GM04503 (cell line): ENCODE data around the gene RABL2B.

Experiments
- DNase-seq: peaks from one replicate; pipeline ENCODE4 v3.0.0-alpha.2; 2012; ENCODE audit warnings: low read depth

The RABL2B gene

GRCh38 chr22:50722716-50723428, 60.6 kb downstream of the RABL2B start:
- DNase-seq, result no peak

DNA sequence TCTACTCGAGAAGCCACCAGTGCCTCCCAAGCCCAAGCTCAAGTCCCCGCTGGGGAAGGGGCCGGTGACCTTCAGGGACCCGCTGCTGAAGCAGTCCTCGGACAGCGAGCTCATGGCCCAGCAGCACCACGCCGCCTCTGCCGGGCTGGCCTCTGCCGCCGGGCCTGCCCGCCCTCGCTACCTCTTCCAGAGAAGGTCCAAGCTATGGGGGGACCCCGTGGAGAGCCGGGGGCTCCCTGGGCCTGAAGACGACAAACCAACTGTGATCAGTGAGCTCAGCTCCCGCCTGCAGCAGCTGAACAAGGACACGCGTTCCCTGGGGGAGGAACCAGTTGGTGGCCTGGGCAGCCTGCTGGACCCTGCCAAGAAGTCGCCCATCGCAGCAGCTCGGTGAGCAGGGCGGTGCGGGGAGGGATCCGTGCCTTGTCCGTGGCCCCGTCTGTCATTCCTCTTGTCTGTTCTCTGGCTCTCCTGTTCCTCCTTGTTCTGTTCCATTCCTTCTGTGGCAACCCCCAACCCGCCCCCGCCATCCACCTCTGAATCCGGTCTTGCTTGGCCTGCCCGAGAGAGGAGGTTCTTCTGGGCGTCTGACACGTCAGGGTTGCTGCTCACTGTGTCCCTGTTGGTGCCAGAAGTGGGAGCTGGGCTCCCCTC, 61.3 kb downstream of the RABL2B start:
- DNase-seq, result no peak

DNA sequence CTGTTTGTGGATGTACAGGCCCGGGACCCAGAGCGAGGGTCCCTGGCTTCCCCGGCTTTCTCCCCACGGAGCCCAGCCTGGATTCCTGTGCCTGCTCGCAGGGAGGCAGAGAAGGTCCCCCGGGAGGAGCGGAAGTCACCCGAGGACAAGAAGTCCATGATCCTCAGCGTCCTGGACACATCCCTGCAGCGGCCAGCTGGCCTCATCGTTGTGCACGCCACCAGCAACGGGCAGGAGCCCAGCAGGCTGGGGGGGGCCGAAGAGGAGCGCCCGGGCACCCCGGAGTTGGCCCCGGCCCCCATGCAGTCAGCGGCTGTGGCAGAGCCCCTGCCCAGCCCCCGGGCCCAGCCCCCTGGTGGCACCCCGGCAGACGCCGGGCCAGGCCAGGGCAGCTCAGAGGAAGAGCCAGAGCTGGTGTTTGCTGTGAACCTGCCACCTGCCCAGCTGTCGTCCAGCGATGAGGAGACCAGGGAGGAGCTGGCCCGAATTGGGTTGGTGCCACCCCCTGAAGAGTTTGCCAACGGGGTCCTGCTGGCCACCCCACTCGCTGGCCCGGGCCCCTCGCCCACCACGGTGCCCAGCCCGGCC, 62.1 kb downstream of the RABL2B start:
- no peak for DNase-seq

DNA sequence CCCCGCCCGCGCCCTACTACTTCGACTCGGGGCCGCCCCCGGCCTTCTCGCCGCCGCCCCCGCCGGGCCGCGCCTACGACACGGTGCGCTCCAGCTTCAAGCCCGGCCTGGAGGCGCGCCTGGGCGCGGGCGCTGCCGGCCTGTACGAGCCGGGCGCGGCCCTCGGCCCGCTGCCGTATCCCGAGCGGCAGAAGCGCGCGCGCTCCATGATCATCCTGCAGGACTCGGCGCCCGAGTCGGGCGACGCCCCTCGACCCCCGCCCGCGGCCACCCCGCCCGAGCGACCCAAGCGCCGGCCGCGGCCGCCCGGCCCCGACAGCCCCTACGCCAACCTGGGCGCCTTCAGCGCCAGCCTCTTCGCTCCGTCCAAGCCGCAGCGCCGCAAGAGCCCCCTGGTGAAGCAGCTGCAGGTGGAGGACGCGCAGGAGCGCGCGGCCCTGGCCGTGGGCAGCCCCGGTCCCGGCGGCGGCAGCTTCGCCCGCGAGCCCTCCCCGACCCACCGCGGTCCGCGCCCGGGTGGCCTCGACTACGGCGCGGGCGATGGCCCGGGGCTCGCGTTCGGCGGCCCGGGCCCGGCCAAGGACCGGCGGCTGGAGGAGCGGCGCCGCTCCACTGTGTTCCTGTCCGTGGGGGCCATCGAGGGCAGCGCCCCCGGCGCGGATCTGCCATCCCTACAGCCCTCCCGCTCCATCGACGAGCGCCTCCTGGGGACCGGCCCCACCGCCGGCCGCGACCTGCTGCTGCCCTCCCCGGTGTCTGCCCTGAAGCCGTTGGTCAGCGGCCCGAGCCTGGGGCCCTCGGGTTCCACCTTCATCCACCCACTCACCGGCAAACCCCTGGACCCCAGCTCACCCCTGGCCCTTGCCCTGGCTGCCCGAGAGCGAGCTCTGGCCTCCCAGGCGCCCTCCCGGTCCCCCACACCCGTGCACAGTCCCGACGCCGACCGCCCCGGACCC, 62.9 kb downstream of the RABL2B start:
- DNase-seq, result no peak

- DNase-seq, result no peak
Observed at GRCh38 chr22:50719814-50720300, 63.6 kb downstream of the RABL2B start.

GRCh38 chr22:50718352-50718709, 65.1 kb downstream of the RABL2B start:
- no peak for DNase-seq

GRCh38 chr22:50717709-50718351, 65.6 kb downstream of the RABL2B start:
- no peak for DNase-seq
